NCI-H2029 treated with DMSO at 0.1 percent for 48 hours (cell line): Measurements from ENCODE around the gene TSC1.

ENCODE experiments used
- DNase-seq: peaks from one replicate; lab custom pipeline; 2025; lab: John Stamatoyannopoulos, UW

The TSC1 gene

GRCh38 chr9:132887181-132888120, 57.0 kb downstream of the TSC1 start:
- no peak for DNase-seq

DNA sequence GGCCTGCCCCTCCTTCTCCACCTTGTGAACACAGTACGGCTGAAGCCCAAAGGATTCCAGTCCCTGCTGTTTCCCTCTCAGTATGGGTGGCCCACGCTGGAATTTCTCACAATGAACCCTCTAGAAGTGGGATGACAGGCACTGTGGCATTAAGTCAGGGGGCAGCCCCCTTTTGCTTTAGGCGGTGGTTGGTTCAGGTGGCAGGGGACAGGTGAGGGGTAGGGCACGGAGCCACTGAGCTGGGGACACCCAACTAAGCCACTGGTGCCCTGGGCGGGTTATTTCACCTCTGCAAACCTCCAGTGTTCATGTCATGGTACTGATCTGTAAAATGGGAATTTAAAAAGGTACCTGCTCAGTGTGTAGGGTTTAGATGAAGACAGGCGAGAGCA, 58.1 kb downstream of the TSC1 start:
- DNase-seq: no peak

- DNase-seq: no peak
Measured at GRCh38 chr9:132885720-132886333, 58.6 kb downstream of the TSC1 start.

- DNase-seq: no peak
Measured at GRCh38 chr9:132883349-132884294, 60.8 kb downstream of the TSC1 start.

DNA sequence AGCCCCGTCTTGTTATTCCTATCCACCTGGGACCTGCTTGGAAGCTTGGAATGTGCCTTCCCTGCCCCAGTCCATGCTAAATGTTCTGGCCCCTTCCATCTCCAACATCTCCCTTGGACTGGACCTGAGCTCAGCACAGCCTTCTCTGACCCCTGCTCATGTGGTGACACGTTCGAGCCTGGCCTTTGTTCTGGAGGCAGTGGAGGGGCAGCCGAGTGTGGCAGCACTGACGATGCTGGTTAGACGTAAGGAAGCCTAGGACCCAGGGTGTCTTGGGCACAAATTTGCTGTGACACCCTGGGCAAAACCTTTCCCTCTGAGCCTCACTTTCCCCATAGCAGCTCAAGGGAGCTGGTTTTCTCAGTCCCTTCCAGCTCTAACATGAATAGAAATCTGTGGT, 61.8 kb downstream of the TSC1 start:
- DNase-seq: no peak

GRCh38 chr9:132881826-132882225, 62.6 kb downstream of the TSC1 start:
- no peak for DNase-seq

DNA sequence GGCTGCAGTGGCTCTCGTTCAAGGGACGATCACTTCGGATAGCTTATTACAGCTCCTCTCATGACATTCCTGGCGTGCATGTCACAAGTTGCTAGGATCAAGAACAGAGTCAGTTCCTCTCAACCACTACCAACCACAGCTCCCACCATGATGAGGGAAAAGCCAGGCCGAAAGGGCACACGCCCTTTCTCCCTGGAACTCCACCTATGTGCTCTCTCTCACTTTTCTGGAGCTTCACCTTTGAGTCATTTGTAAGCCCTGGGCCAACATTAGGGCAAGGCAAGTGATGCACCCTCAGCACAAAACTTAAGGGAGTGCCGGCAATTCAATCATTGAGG, 64.1 kb downstream of the TSC1 start:
- no peak for DNase-seq

DNA sequence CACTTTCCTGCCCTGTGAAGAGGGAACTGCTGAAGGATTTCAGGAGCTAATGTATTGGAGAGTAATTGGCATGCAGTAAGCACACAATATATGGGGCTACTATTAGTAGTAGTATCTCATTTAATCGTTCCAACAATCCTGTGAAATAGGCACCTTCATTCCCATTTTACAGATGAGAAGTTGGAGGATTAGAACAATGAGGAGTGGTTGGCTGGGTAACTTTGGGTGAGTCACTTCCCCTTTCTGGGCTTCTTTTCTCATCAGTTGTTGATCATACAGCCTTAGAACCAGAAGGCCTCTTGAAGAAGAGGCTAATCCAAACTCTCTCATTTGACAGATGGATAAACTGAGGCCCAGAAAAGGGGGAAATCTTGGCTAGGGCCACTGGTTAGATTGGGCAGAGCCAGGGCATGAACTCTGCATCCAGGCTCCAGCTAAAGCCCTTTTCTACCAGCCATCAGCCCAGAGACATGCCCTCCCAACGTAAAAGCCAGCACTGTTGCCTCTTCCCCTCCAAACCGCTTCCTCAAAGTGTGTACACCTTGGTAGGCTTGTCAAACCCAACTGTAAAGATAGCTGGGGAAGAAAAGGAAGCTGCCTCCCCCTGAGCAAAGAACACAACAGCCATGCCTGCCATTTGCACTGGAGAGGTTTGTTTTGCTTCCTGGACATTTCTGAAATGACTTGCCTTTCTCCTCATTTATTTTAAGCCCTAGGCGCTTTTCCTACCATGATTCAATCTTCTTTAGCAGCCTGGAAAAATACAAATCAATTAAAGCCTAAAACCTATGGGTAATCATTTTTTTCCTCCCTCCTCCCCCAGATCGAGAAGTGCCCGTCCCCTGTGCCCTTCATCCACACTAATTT, 64.7 kb downstream of the TSC1 start:
- DNase-seq: no peak

- no peak for DNase-seq
Measured at GRCh38 chr9:132878695-132879456, 65.5 kb downstream of the TSC1 start, which contains the start of gene SPACA9. Gene SPACA9 (plus strand): TSS chr9:132878898. CDS start chr9:132883948, 5,050 bp downstream.

DNA sequence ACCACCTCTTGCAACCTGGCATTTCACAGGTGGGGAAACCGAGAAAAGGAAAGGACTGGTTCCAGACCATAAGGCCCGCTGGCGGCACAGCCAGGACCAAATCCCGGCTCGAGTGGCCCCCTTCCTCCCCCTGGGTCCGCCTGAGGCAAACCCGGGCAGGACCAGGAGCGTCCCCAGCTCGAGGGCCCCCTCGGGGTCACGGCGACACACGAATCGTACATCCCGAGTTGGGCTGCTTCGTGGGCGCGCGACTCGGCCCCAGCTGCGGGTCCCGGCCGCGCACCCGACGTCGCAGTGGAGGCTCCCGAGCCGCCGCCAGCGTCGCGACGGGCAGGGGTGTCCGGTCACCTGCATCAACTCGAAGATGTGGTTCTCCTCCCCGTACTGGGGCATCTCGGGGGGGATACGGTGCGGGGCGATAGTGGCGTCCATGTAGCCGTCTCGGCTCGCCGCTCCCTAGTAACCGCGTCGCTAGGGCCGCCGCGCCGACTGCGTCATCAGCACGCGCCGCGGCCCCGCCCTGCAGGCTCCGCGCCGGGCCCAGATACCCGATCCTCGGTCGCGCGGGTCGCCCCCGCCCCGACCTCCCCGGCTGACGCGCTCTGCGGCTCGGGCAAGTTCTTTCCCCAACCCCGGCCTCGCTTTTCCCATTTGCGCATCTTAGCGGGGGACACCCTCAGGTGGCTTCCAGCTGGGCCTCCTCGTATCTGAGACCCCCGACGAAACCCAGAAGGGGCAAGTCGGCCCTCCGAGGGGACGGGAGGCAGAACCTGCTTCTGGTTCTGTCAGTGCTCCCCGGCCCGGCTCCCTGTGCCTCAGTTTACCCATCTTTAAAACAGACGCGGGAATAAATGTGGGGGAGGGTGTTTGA, 66.4 kb downstream of the TSC1 start, which contains the start of gene AK8:
TSS of gene AK8 (minus strand) at position 461 of the 871 bp plus-strand sequence. CDS start at position 432, 29 bp downstream.
- no peak for DNase-seq

DNA sequence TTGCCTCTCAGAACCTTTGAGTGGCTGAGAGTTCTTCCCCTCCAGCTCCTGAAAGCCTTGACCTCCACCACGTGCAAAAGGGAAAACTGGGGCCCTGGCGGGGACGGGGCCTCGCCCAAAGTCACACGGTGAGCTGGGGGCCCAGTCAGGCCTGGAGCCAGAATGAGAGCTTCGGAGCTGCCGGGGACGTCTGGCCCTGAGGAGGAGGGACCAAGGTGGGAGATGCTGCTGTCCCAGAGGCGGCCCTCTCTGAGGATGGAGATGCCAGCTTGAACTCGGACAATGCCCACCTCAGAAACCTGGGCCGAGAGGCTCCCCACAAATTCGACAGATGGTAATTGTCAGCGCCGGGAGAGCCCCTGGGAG, 67.0 kb downstream of the TSC1 start:
- DNase-seq: no peak

GRCh38 chr9:132876849-132877248, 67.6 kb downstream of the TSC1 start:
- DNase-seq: no peak

DNA sequence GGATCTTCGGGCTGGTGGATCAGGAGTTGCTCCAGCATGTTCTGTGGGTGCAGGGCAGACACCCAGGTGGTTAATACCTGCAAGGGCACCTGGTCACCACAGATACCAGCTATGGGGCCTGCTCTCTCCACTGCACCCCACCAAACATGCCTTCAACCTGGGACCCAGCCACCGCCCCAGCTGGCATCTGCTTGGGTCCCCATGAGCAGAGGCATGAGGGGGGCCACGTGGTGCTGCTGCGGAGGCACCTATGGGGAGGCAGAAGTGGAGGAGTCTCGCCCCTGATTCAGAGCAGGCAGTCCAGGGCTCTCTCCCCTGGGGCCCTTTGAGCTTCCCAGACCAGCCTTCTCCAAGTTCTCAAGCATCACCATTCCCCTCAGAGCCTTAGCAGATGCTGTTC, 69.3 kb downstream of the TSC1 start:
- DNase-seq: no peak

DNA sequence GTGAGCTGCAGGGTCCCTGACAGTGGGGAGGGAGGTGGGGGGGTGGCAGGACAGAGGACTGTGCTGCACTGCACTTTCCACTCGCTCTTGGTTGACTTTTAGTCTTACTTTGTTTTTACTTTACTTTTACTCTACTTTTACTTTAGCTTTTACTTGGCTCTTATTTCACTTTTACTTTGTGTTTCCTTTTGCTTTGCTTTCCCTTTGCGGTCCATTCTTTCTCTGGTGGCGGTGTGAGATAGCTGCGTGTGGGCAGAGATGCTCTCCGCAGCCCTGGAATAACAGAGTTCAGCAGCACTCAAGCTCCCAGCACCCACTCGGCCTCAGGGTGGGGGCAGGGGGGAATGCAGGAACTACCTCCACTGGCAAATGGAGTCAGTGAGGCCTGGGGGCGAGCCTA, 71.0 kb downstream of the TSC1 start:
- no peak for DNase-seq

DNA sequence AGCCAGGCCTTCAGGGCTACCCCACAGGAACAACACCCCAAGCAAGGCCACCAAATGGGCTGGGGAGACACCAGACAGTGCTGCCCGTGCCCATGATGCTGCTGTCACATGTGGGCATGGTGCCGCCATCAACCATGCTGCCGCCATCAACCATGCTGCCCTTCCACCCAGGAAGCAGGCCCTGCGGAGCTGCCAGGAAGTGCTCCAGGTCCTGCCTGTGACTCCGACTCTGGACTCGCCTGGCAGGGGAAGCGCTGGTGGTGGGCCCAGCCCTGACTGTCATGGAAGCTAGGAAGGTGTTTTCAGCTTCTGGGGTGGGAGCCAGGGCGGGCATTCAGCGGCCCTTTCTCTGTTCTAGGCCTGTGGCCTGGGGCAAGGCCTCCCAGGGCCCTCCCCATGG, 75.2 kb downstream of the TSC1 start:
- DNase-seq: no peak

GRCh38 chr9:132866898-132867297, 77.5 kb downstream of the TSC1 start:
- no peak for DNase-seq

GRCh38 chr9:132864691-132865090, 79.7 kb downstream of the TSC1 start:
- DNase-seq: no peak

- DNase-seq: no peak
Measured at GRCh38 chr9:132864277-132864676, 80.1 kb downstream of the TSC1 start.

DNA sequence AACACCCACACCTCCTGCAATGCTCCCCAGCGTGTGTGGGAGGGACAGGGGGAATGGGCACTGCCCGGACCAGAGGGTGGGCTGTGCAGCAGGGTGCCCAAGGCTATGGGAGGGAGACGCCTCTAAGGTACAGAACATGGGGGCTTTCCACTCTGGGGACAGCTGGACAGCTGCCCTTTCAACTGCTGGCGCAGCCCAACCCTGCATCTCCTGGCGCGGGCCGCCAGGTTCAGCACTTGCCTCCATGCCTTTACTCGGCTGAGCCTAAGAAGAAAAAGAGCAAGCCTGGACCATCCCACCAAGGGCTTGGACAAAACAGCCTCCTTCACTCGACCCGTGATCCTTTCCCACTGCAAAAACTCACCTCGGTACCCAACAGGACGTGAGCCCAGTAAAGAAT, 81.3 kb downstream of the TSC1 start:
- DNase-seq: no peak

- DNase-seq: no peak
Measured at GRCh38 chr9:132862533-132862932, 81.9 kb downstream of the TSC1 start.
